Endodermal cell (in vitro differentiated cells): ENCODE data around the gene PIP4P1. TPM values are rescaled to one million over a fixed set of nuclear protein-coding genes. Genes with fewer than 3 reads are reported as not detected.

Source experiments
- DNase-seq: peaks from one replicate; pipeline ENCODE4 v3.0.0-alpha.2; 2017
- H3K27ac ChIP-seq: 2 replicates; pipeline ENCODE4 v1.5.1; 2013; ENCODE audit warnings: mild to moderate bottlenecking, low read depth, low read length, moderate library complexity
- H3K27me3 ChIP-seq: 2 replicates; pipeline ENCODE4 v1.6.1; 2013; ENCODE audit warnings: mild to moderate bottlenecking, low read length, moderate library complexity; ENCODE audit not compliant: insufficient read depth, control insufficient read depth, poor library complexity, severe bottlenecking
- H3K36me3 ChIP-seq: 2 replicates; pipeline ENCODE4 v1.7.0; 2013; ENCODE audit warnings: mild to moderate bottlenecking, low read length, moderate library complexity; ENCODE audit not compliant: control insufficient read depth, insufficient read depth
- H3K4me1 ChIP-seq: one replicate; pipeline ENCODE4 v1.7.0; 2013; ENCODE audit warnings: low read length; ENCODE audit not compliant: control insufficient read depth, insufficient read depth
- H3K4me3 ChIP-seq: 2 replicates; pipeline ENCODE4 v1.5.1; 2013; ENCODE audit warnings: mild to moderate bottlenecking, low read length, moderate library complexity
- H3K9ac ChIP-seq: 2 replicates; pipeline ENCODE4 v1.6.1; 2013; ENCODE audit warnings: mild to moderate bottlenecking, low read length, moderate library complexity; ENCODE audit not compliant: poor library complexity, severe bottlenecking; ENCODE audit errors: extremely low read depth
- H3K9me3 ChIP-seq: 2 replicates; pipeline ENCODE4 v1.6.1; 2013; ENCODE audit warnings: mild to moderate bottlenecking, low read length, moderate library complexity; ENCODE audit not compliant: control insufficient read depth
- H3K27ac Mint-ChIP-seq: 2 replicates; pipeline ENCODE4 v1.8.0; 2020; ENCODE audit warnings: mixed read lengths
- H3K27me3 Mint-ChIP-seq: 2 replicates; pipeline ENCODE4 v1.8.0; 2021; ENCODE audit warnings: mild to moderate bottlenecking, mixed read lengths; ENCODE audit not compliant: insufficient read depth
- H3K36me3 Mint-ChIP-seq: 2 replicates; pipeline ENCODE4 v1.8.0; 2020; ENCODE audit warnings: low read depth, mixed read lengths
- H3K4me1 Mint-ChIP-seq: 2 replicates; pipeline ENCODE4 v1.8.0; 2020; ENCODE audit warnings: mixed read lengths
- H3K4me3 Mint-ChIP-seq: 2 replicates; pipeline ENCODE4 v1.8.0; 2020; ENCODE audit warnings: mild to moderate bottlenecking, moderate library complexity, mixed read lengths
- H3K9me3 Mint-ChIP-seq: 2 replicates; pipeline ENCODE4 v1.8.0; 2020; ENCODE audit warnings: mild to moderate bottlenecking, mixed read lengths
- CTCF ChIP-seq: fragments of 200-600 bp; sonication (generic); conservative IDR thresholded peaks from 2 replicates; pipeline ENCODE4 v1.5.0; 2021; ENCODE audit warnings: antibody characterized with exemption, mild to moderate bottlenecking
- WGBS, 2 experiments: methylation state at CpG; one replicate each; pipeline versions ENCODE4 v1.1.5 to v1.1.7; 2013; ENCODE audit warnings: missing lambda C conversion rate in 2 of 2, mixed read lengths in 1 of 2; ENCODE audit not compliant: insufficient coverage in 1 of 2, insufficient read length in 1 of 2; 5-methylcytosine and 5-hydroxymethylcytosine counted together
- total RNA-seq, 2 donors: library from RNA; stranded (reverse); fragmentation: NEBNext Ultra II Directional in 1 of 2; extraction: Animal tissue kit (Norgen Biotek cat#: 25700) in 1 of 2; gene quantifications; 2 replicates in 1 of 2; 3 replicates in 1 of 2; pipeline ENCODE4 v1.2.1, GENCODE V29; 2021

PIP4P1 gene
- total RNA-seq, 2 donors from 2014 or later = 32.1 to 38.1 TPM

GRCh38 chr14:20485900-20486299, 24.7 kb upstream of the PIP4P1 start:
- Mint-ChIP-seq H3K4me1 (peaks cover 19% of the 10 kb centered on the region), H3K36me3 (no peaks in the 10 kb centered on the region), H3K27me3 (no peaks in the 10 kb centered on the region), H3K27ac (no peak overlapping the region), H3K4me3 (no peak overlapping the region), H3K9me3 (no peaks in the 10 kb centered on the region)
- no peak overlapping the region for H3K9ac ChIP-seq
- H3K27ac ChIP-seq = no peak overlapping the region
- TF ChIP-seq CTCF = no peak
- 66 to 81% methylated on average over 6 to 7 of the region's 7 CpGs for WGBS, 2 experiments
- H3K36me3 ChIP-seq = no peaks in the 10 kb centered on the region
- H3K9me3 ChIP-seq = no peaks in the 10 kb centered on the region
- no peaks in the 10 kb centered on the region for H3K4me1 ChIP-seq
- H3K4me3 ChIP-seq = no peak overlapping the region
- no peak for DNase-seq
- no peaks in the 10 kb centered on the region for H3K27me3 ChIP-seq

GRCh38 chr14:20482382-20482781, 21.1 kb upstream of the PIP4P1 start:
- H3K4me1 Mint-ChIP-seq = peaks cover 8% of the 10 kb centered on the region
- H3K9me3 Mint-ChIP-seq = no peaks in the 10 kb centered on the region
- H3K4me3 Mint-ChIP-seq = no peak overlapping the region
- no peak overlapping the region for H3K9ac ChIP-seq
- no peaks in the 10 kb centered on the region for H3K27me3 ChIP-seq
- 96% methylated on average over 3 of the region's 5 CpGs for WGBS, 2 experiments
- H3K36me3 Mint-ChIP-seq = peaks cover 5% of the 10 kb centered on the region
- H3K36me3 ChIP-seq = peaks cover 12% of the 10 kb centered on the region
- TF ChIP-seq CTCF = no peak
- no peak for DNase-seq
- no peak overlapping the region for H3K27ac Mint-ChIP-seq
- no peak overlapping the region for H3K27ac ChIP-seq
- H3K9me3 ChIP-seq = no peaks in the 10 kb centered on the region
- no peak overlapping the region for H3K4me3 ChIP-seq
- H3K4me1 ChIP-seq = no peaks in the 10 kb centered on the region
- H3K27me3 Mint-ChIP-seq = no peaks in the 10 kb centered on the region

GRCh38 chr14:20478894-20479293, 17.7 kb upstream of the PIP4P1 start:
- Histone ChIP-seq H3K36me3 (peaks cover 47% of the 10 kb centered on the region), H3K4me1 (peaks cover 2% of the 10 kb centered on the region), H3K9me3 (no peaks in the 10 kb centered on the region), H3K4me3 (no peak overlapping the region), H3K27ac (no peak overlapping the region), H3K9ac (no peak overlapping the region), H3K27me3 (no peaks in the 10 kb centered on the region)
- no peak for TF ChIP-seq CTCF
- H3K9me3 Mint-ChIP-seq = no peaks in the 10 kb centered on the region
- no peaks in the 10 kb centered on the region for H3K27me3 Mint-ChIP-seq
- H3K36me3 Mint-ChIP-seq = peaks cover 39% of the 10 kb centered on the region
- H3K4me3 Mint-ChIP-seq = no peak overlapping the region
- DNase-seq = no peak
- H3K4me1 Mint-ChIP-seq = peaks cover 4% of the 10 kb centered on the region
- no peak overlapping the region for H3K27ac Mint-ChIP-seq
- WGBS, 2 experiments = 94% methylated on average over 2 of the region's 2 CpGs; no CpG with 5 or more reads in 1 of the 2 experiments
